NCI-H2227 treated with DMSO at 0.1 percent for 48 hours (cell line): ENCODE measurements around the gene SIK1.
"Not testable (repeated sequence)": the region's sequence is repeated elsewhere in the genome, so short reads cannot be mapped to it uniquely, and the experiment has no call there.

ENCODE experiments used
- DNase-seq: peaks from one replicate; lab custom pipeline; 2025; lab: John Stamatoyannopoulos, UW

SIK1 gene

GRCh38 chr21:43439316-43440075, 12.6 kb upstream of the SIK1 start:
- not testable (repeated sequence) for DNase-seq

GRCh38 chr21:43436272-43436671, 9.3 kb upstream of the SIK1 start:
- DNase-seq: not testable (repeated sequence)

- not testable (repeated sequence) for DNase-seq
Measured at GRCh38 chr21:43433340-43434136, 6.6 kb upstream of the SIK1 start.

- DNase-seq: not testable (repeated sequence)
Measured at GRCh38 chr21:43430830-43431416, 4.0 kb upstream of the SIK1 start.

GRCh38 chr21:43428964-43429363, 2.0 kb upstream of the SIK1 start:
- DNase-seq: not testable (repeated sequence)

GRCh38 chr21:43427242-43427559, 270 bp upstream of the SIK1 start:
- not testable (repeated sequence) for DNase-seq

- not testable (repeated sequence) for DNase-seq
Measured at GRCh38 chr21:43426004-43426403, 927 bp downstream of the SIK1 start.

GRCh38 chr21:43419475-43419874, 7.5 kb downstream of the SIK1 start:
- not testable (repeated sequence) for DNase-seq

GRCh38 chr21:43414576-43414975, 12.4 kb downstream of the SIK1 start:
- DNase-seq: not testable (repeated sequence)

GRCh38 chr21:43412020-43412788, 14.7 kb downstream of the SIK1 start:
- not testable (repeated sequence) for DNase-seq

GRCh38 chr21:43410456-43411068, 16.4 kb downstream of the SIK1 start:
- not testable (repeated sequence) for DNase-seq

GRCh38 chr21:43407139-43407538, 19.8 kb downstream of the SIK1 start:
- DNase-seq: not testable (repeated sequence)

- not testable (repeated sequence) for DNase-seq
Measured at GRCh38 chr21:43404450-43404849, 22.5 kb downstream of the SIK1 start.

GRCh38 chr21:43403651-43404430, 23.1 kb downstream of the SIK1 start:
- DNase-seq: not testable (repeated sequence)

- DNase-seq: not testable (repeated sequence)
Measured at GRCh38 chr21:43401125-43401524, 25.8 kb downstream of the SIK1 start.

- DNase-seq: not testable (repeated sequence)
Measured at GRCh38 chr21:43399595-43400015, 27.3 kb downstream of the SIK1 start.

GRCh38 chr21:43399136-43399535, 27.8 kb downstream of the SIK1 start:
- not testable (repeated sequence) for DNase-seq

GRCh38 chr21:43398533-43398932, 28.4 kb downstream of the SIK1 start:
- not testable (repeated sequence) for DNase-seq

GRCh38 chr21:43398000-43398399, 28.9 kb downstream of the SIK1 start:
- DNase-seq: not testable (repeated sequence)

GRCh38 chr21:43397439-43397808, 29.5 kb downstream of the SIK1 start:
- DNase-seq: not testable (repeated sequence)
